Hepatocyte (in vitro differentiated cells): ENCODE measurements around the gene RERGL.

ENCODE experiments used
- EZH2 ChIP-seq: fragments of 200-600 bp; sonication (generic); IDR thresholded peaks from 2 replicates; pipeline ENCODE4 v1.6.1; 2016; ENCODE audit warnings: antibody characterized with exemption, mild to moderate bottlenecking, borderline replicate concordance
- EZH2phosphoT487 ChIP-seq: fragments of 200-600 bp; sonication (generic); IDR thresholded peaks from one replicate; pipeline ENCODE4 v1.6.1; 2018; ENCODE audit warnings: antibody characterized with exemption, mild to moderate bottlenecking, low read depth, moderate library complexity; ENCODE audit not compliant: unreplicated experiment, severe bottlenecking
- TF ChIP-seq, protein P1 (sequence below): fragments of 200-600 bp; sonication (generic); IDR thresholded peaks from 2 replicates; pipeline ENCODE4 v1.5.1; 2016; ENCODE audit warnings: antibody characterized with exemption, mild to moderate bottlenecking; ENCODE audit not compliant: poor library complexity

- TF ChIP-seq, protein P1, sequence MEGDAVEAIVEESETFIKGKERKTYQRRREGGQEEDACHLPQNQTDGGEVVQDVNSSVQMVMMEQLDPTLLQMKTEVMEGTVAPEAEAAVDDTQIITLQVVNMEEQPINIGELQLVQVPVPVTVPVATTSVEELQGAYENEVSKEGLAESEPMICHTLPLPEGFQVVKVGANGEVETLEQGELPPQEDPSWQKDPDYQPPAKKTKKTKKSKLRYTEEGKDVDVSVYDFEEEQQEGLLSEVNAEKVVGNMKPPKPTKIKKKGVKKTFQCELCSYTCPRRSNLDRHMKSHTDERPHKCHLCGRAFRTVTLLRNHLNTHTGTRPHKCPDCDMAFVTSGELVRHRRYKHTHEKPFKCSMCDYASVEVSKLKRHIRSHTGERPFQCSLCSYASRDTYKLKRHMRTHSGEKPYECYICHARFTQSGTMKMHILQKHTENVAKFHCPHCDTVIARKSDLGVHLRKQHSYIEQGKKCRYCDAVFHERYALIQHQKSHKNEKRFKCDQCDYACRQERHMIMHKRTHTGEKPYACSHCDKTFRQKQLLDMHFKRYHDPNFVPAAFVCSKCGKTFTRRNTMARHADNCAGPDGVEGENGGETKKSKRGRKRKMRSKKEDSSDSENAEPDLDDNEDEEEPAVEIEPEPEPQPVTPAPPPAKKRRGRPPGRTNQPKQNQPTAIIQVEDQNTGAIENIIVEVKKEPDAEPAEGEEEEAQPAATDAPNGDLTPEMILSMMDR = no peak
- TF ChIP-seq EZH2phosphoT487 (no peak), EZH2 (no peak)
Observed at GRCh38 chr12:18130851-18131250, 40.9 kb upstream of the RERGL start.
